HG03066 (cell line): Measurements from ENCODE around the gene COL26A1.
"Not testable (repeated sequence)": the region's sequence is repeated elsewhere in the genome, so short reads cannot be mapped to it uniquely, and the experiment has no call there.

Experiments
- ATAC-seq: cut with Tn5 transposase; IDR thresholded peaks from one replicate; pipeline ENCODE4 v1.9.1; 2021; ENCODE audit warnings: low read depth; ENCODE audit not compliant: unreplicated experiment

COL26A1 gene

GRCh38 chr7:101589976-101590662 is 227.4 kb downstream of the COL26A1 start:
- no peak for ATAC-seq

DNA sequence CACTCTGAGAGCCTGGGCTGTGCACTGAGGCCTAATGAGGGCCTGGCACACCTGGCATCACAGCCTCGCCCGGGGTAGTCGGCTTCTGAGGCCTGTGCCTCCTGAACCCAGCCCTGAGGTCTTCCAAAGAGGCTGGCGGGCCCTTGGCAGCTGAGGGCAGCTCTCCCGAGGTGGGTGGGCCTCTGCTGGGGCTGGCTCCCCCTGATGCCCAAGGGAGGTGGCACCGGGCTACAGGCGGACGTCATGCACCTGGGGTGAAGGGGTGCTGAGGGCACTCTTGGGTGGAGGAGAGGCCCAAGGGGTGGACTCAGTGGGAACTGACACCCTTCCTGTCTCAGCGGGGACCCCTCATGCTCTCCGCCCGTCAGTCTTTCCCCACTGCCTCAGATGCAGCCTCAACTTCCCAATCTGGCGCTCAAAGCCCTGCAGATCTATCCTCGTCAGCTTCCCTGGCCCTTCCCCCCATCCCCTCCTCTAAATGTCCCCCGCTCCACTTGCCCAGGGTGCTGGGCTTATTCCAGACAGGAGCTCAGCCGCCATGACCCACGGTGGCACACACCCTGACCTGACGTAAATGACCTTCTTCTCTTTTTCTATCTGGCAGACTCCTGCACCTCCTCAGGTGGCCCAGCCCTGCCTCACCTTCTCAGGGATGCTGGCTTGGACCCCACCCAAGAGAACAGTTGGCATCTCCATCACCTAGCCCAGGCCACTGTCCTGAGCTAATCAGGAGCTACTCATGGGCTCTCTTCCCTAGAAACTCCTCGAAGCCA is 228.2 kb downstream of the COL26A1 start:
- ATAC-seq = no peak

GRCh38 chr7:101591504-101591903 is 228.8 kb downstream of the COL26A1 start:
- ATAC-seq = no peak

DNA sequence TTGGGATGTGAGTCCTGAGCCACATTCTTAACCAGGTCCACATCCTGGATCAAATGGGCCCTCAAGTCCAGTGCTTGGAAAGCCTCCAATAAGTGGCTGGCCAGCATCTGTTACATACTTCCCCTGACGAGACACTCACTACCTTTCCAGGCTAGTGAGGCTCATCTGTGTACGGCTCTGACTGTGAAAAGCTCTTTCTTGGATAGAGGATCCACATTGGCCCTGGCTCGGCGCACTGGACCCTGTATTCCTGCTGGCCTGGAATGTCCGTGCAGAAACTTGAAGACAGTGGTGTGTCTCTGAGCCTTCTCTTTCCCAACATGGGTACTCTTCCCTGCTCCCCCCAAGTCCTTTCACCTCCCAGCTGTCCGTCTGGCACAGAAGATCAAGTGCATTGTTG is 230.9 kb downstream of the COL26A1 start:
- ATAC-seq = no peak

- no peak for ATAC-seq
These were observed 232.1 kb downstream of the COL26A1 start for GRCh38 chr7:101594790-101595189.

- no peak for ATAC-seq
These were observed 232.6 kb downstream of the COL26A1 start for GRCh38 chr7:101595246-101595645.

- no peak for ATAC-seq
These were observed 233.3 kb downstream of the COL26A1 start for GRCh38 chr7:101595766-101596537.

GRCh38 chr7:101596898-101597297 is 234.2 kb downstream of the COL26A1 start:
- no peak for ATAC-seq

DNA sequence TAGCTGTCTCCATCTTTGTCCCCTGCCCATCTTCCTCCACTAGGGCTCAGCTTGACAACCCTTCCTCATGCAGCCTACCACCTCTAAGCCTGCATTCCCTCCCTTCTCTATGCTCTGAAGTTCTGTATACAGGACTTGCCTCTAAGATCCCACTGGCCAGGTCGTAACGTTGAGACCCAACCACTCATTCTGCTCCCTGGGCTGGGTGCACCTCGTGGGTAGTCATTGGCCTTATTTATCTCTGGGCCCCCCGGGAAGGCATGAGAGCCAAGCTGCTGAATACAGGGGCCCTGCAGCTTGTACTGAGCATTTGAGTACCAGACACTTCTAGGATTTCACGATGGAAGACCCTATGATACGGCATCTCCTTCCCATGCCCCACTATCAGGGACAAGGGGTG is 235.3 kb downstream of the COL26A1 start:
- ATAC-seq = no peak

DNA sequence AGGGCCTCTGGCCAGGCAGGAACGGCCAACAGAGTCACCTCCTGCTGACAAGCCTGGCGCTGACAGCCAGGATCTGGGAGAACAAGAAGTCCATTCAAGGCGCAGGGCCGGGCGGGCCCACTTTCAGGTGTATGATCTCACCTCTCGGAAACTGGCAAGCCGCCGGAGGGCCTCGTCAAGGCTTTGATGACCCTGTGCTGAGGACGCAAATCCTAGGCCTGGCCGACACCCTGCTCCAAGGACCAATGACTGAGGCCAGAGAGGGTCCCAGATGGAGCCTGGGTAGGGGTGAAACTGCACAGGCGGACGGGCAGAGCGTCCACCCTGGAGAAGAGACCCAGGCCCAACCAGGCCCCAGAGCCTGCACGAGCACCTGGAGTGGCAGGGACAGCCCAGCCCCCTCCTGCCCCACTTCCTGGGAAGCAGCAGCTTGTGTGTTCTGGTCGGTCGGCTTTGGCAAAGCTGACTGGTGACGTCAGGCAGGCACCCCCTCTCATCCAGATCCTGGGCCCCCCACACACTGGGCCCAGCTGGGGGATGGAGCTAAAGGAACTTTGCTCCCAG is 235.8 kb downstream of the COL26A1 start:
- ATAC-seq = no peak

DNA sequence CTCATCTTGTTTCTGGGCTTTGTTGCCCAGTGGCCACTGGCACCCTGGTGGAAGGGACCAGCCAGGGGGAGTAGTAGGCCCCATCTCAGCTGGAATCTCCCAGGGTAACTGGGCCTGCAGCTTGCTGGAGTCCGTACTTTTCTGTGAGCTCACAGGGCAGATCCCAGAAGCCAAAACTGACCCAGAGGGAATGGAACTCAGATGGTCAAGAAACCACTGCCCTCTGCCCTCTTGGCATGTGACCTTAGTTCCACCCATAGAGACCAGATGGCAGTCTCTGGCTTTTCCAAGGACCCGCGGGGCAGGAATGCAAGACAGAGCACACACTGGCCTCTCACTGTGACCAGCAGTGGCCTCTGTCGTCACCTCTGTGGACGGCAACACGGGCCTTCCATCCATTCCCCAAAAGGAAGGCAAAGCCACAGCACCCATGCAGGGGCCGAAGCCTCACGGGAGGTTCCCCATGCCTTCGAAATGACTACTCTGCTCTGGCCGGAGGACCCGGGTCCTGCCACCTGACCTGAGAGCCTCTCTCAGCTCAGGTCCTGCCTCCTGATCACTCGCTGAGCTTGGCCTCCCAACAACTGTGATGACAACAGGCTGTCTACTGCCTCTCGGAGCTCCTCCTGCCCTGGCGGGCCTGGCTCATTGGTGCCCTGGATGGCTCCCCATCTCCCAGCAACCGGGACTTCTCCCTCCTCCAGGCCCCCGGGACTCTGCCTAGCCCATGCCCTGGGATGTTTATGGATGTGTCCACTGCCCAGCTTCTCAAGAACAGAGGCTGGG is 236.5 kb downstream of the COL26A1 start:
- ATAC-seq = no peak

DNA sequence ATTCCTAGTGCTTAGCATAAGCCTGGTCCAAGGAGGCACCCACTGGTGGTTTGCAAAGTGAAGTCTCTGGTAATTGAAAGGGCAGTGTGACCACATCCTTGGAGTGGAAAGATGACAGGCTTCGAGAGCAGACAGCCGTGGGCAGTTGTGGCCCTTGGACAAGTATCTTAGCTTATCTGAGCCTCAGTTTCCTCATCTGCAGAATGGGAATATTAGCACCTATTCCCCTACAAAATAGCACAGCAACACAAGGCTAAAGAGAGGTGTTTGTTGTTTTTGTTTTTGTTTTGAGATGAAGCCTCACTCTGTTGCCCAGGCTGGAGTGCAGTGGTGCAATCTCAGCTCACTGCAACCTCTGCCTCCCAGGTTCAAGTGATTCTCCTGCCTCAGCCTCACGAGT is 237.1 kb downstream of the COL26A1 start:
- ATAC-seq = no peak

DNA sequence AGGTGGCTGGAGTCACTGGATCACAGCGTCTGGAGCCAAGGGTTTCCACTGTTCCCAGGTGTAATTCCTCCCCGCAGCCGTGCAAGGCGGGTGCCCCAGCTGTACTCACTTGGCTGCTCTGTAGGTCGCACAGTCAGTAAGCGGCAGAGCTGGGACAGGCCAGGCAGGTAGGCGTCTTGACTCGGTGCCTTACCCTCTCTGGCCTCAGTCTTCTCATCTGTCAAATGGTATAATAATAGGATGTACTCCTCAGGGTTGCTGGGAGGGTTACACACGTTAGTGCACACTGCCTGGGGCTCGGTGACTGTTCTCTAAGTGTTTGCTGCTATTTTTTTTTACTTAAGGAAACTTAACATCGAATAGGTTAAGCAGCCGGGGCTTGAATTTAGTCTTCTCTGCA is 239.4 kb downstream of the COL26A1 start:
- ATAC-seq = no peak

- ATAC-seq = no peak
These were observed 240.0 kb downstream of the COL26A1 start for GRCh38 chr7:101602484-101603241.

DNA sequence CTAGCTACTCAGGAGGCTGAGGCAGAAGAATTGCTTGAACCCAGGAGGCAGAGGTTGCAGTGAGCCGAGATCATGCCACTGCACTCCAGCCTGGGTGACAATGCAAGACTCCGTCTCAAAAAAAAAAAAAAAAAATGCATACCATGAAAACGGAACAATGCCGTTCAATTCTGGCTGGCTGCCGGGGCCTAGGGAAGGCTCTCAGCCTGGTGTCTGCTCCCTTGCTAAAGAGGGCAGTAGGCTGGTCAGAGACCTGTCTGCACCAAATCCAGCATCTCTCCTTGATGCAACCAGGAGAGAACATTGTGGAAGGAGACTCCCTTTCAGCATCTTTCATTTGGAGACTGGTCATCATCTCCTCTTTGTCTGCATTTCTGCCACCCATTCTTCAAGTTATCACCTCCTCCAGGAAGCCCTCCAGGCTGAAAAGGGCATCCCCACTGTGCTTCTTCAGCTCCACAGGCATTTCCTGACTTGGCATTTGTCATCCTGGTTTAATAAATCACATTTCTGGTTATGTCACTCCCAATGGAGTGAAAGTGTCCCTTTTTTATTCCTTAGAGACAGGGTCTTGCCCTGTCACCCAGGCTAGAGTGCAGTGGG is 241.8 kb downstream of the COL26A1 start:
- ATAC-seq = no peak

GRCh38 chr7:101604934-101605332 is 242.3 kb downstream of the COL26A1 start:
- not testable (repeated sequence) for ATAC-seq

GRCh38 chr7:101605611-101606497 is 243.2 kb downstream of the COL26A1 start:
- ATAC-seq = no peak

DNA sequence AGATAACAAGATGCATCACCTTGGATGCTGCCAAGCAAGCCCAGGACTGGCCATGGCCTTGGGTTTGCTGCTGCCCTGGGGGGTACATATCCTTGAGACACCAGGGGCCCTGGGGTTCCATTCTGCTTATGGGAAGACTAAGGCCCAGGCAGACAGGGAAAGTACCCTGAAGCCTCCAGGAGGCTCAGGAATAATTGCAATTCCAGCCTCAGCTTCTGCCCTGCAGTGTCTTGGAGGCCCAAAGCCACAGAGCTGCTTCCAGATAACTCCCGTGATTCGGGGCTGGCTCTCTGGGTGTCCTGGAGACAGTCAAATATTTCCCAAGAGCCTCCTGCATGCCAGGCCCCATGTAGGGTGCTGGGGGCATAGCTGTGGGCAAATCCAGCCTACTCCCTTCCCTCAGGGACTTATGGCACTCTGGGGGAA is 243.8 kb downstream of the COL26A1 start:
- no peak for ATAC-seq
